HEK293T (cell line): ENCODE data around the gene OR2T11.
"Not testable (repeated sequence)": the region's sequence is repeated elsewhere in the genome, so short reads cannot be mapped to it uniquely, and the experiment has no call there.

Source experiments
- ARNT ChIP-seq: fragments of 450-650 bp; IDR thresholded peaks from 2 replicates; pipeline ENCODE4 v1.6.1; 2017; ENCODE audit warnings: mild to moderate bottlenecking
- CTBP1 ChIP-seq: fragments of 450-650 bp; IDR thresholded peaks from 2 replicates; pipeline ENCODE4 v1.6.1; 2016; ENCODE audit warnings: borderline replicate concordance
- ELF4 ChIP-seq: fragments of 450-650 bp; IDR thresholded peaks from 2 replicates; pipeline ENCODE4 v1.6.1; 2017; ENCODE audit warnings: antibody characterized with exemption
- FOXK2 ChIP-seq: fragments of 450-650 bp; IDR thresholded peaks from 2 replicates; pipeline ENCODE4 v1.6.1; 2016; ENCODE audit warnings: mild to moderate bottlenecking
- FOXM1 ChIP-seq: fragments of 450-650 bp; IDR thresholded peaks from 2 replicates; pipeline ENCODE4 v1.6.1; 2017; ENCODE audit warnings: mild to moderate bottlenecking, borderline replicate concordance
- SP1 ChIP-seq: fragments of 450-650 bp; IDR thresholded peaks from 2 replicates; pipeline ENCODE4 v1.6.1; 2017

- TF ChIP-seq ELF4, FOXM1, ARNT, SP1, FOXK2, CTBP1: not testable (repeated sequence)
Observed at GRCh38 chr1:248574657-248575056, 60.2 kb downstream of the OR2T11 start, which contains the start of gene OR2T34.
